Uterus (tissue), 4 donors: ENCODE results near the gene F12. TPM values are rescaled to one million over a fixed set of nuclear protein-coding genes. Genes with fewer than 3 reads are reported as not detected.
"Not testable (repeated sequence)": the region's sequence is repeated elsewhere in the genome, so short reads cannot be mapped to it uniquely, and the experiment has no call there.

Experiments
- DNase-seq, 2 donors: peaks; one replicate each; pipeline ENCODE4 v3.0.0-alpha.2; 2019 to 2020
- H3K27ac ChIP-seq, 2 donors: fragments of 200-600 bp; sonication (generic); 1 replicate in 1 of 2; 2 replicates in 1 of 2; pipeline ENCODE4 v1.5.1; 2016 to 2018
- H3K27me3 ChIP-seq, 2 donors: fragments of 200-600 bp; sonication (generic); one replicate each; pipeline ENCODE4 v1.5.1; 2018 to 2019; ENCODE audit warnings: control low read depth in 1 of 2
- H3K36me3 ChIP-seq, 2 donors: fragments of 200-600 bp; sonication (generic); one replicate each; pipeline ENCODE4 v1.5.1; 2019; ENCODE audit warnings: control low read depth in 1 of 2
- H3K4me1 ChIP-seq, 2 donors: fragments of 200-600 bp; sonication (generic); one replicate each; pipeline ENCODE4 v1.5.1; 2018 to 2019; ENCODE audit warnings: control low read depth in 1 of 2
- H3K4me3 ChIP-seq, 2 donors: fragments of 200-600 bp; sonication (generic); 1 replicate in 1 of 2; 2 replicates in 1 of 2; pipeline ENCODE4 v1.5.1; 2018 to 2019; ENCODE audit warnings: mild to moderate bottlenecking in 1 of 2
- H3K9me3 ChIP-seq, 2 donors: fragments of 200-600 bp; sonication (generic); one replicate each; pipeline ENCODE4 v1.5.1; 2019; ENCODE audit warnings: control low read depth in 1 of 2
- CTCF ChIP-seq, 4 experiments: fragments of 200-600 bp in 2 of 4; fragments of 450-650 bp in 2 of 4; sonication (generic) in 2 of 4; IDR thresholded peaks; one replicate each; pipeline ENCODE4 v1.5.1; 2016 to 2019; ENCODE audit warnings: antibody characterized with exemption in 4 of 4, mild to moderate bottlenecking in 2 of 4, moderate library complexity in 1 of 4
- POLR2A ChIP-seq, 2 donors: fragments of 450-650 bp; IDR thresholded peaks; one replicate each; pipeline ENCODE4 v1.6.1; 2016; ENCODE audit warnings: antibody characterized with exemption in 2 of 2, mild to moderate bottlenecking in 1 of 2, moderate library complexity in 1 of 2
- intact Hi-C: fragments of 100-400 bp; cut with DNase I; formaldehyde crosslinking; loops from one replicate; pipeline ENCODE4 v1.15.1; 2023; ENCODE audit warnings: low total_unique reads
- total RNA-seq, 4 donors: library from RNA; depleted of rRNA in 3 of 4; stranded (reverse); fragments of >200 nt in 3 of 4; gene quantifications; one replicate each; pipeline versions ENCODE4 v1.1.0 to v1.2.4, GENCODE V29; 2014 to 2023
- donor health status: DM: yes; HTN: yes; CAD: no.

The F12 gene
- total RNA-seq, 4 donors from 2014 or later = 7.6 TPM; not detected in 3

GRCh38 chr5:177362292-177362609 lies 47.1 kb downstream of the F12 start:
- Histone ChIP-seq H3K27ac (no peak overlapping the region), H3K27me3 (no peaks in the 10 kb centered on the region), H3K4me1 (peaks cover 3 to 11% of the 10 kb centered on the region in 2 donors), H3K4me3 (no peak overlapping the region), H3K36me3 (no peaks in the 10 kb centered on the region), H3K9me3 (no peaks in the 10 kb centered on the region)
- intact Hi-C loops = no loop called here
- DNase-seq = no peak
- TF ChIP-seq POLR2A (IDR thresholded peaks at IDR 0.05) (no peak), CTCF (IDR thresholded peaks at IDR 0.05) (no peak)

- Histone ChIP-seq H3K27me3 (no peaks in the 10 kb centered on the region), H3K9me3 (no peaks in the 10 kb centered on the region), H3K4me3 (no peak overlapping the region), H3K27ac (no peak overlapping the region), H3K36me3 (no peaks in the 10 kb centered on the region), H3K4me1 (peaks cover 3 to 10% of the 10 kb centered on the region in 2 donors)
- TF ChIP-seq CTCF (IDR thresholded peaks at IDR 0.05) = no peak
- no peak for TF ChIP-seq POLR2A (IDR thresholded peaks at IDR 0.05)
- intact Hi-C loops = no loop called here
- DNase-seq = no peak
Measured at GRCh38 chr5:177361418-177362291, 47.7 kb downstream of the F12 start.

GRCh38 chr5:177360740-177361139 lies 48.6 kb downstream of the F12 start:
- H3K27ac ChIP-seq, H3K4me3 ChIP-seq, intact Hi-C loops, H3K9me3 ChIP-seq, H3K36me3 ChIP-seq, H3K4me1 ChIP-seq, DNase-seq, H3K27me3 ChIP-seq: not testable (repeated sequence)

GRCh38 chr5:177359860-177360259 lies 49.5 kb downstream of the F12 start:
- no peaks in the 10 kb centered on the region for H3K9me3 ChIP-seq
- peaks cover 0 to 10% of the 10 kb centered on the region in 2 donors for H3K4me1 ChIP-seq
- no peaks in the 10 kb centered on the region for H3K27me3 ChIP-seq
- no peak overlapping the region for H3K4me3 ChIP-seq
- intact Hi-C loops = no loop called here
- TF ChIP-seq CTCF (IDR thresholded peaks at IDR 0.05) (no peak), POLR2A (IDR thresholded peaks at IDR 0.05) (no peak)
- no peak overlapping the region for H3K27ac ChIP-seq
- no peak for DNase-seq
- no peaks in the 10 kb centered on the region for H3K36me3 ChIP-seq

- TF ChIP-seq CTCF (IDR thresholded peaks at IDR 0.05) = no peak
- no peak for TF ChIP-seq POLR2A (IDR thresholded peaks at IDR 0.05)
- intact Hi-C loops = no loop called here
- DNase-seq = no peak
- H3K36me3 ChIP-seq = no peaks in the 10 kb centered on the region
- no peak overlapping the region for H3K4me3 ChIP-seq
- no peaks in the 10 kb centered on the region for H3K27me3 ChIP-seq
- no peaks in the 10 kb centered on the region for H3K9me3 ChIP-seq
- H3K27ac ChIP-seq = no peak overlapping the region
- H3K4me1 ChIP-seq = peaks cover 0 to 10% of the 10 kb centered on the region in 2 donors
Measured at GRCh38 chr5:177359451-177359851, 49.9 kb downstream of the F12 start.
